ENCODE results near the gene RCAN1. TPM values are rescaled to one million over a fixed set of nuclear protein-coding genes. Genes with fewer than 3 reads are reported as not detected.
A peak's percentile ranks its signal among the peaks of the same experiment; 100 is the strongest.

The RCAN1 gene
- total RNA-seq (ENCODE audit: insufficient read depth, low replicate concordance): 90.5 TPM

GRCh38 chr21:34614628-34615486 is at the start of gene RCAN1:
Gene RCAN1, minus strand, starts transcription at chr21:34615113. Its CDS starts 102 bp downstream, at chr21:34615011.
- peak; percentile 97 for DNase-seq (ENCODE audit: low spot score)

GRCh38 chr21:34661848-34662247 is 46.9 kb upstream of the RCAN1 start:
- DNase-seq (ENCODE audit: low spot score): no peak

GRCh38 chr21:34653522-34653921 is 38.6 kb upstream of the RCAN1 start:
- no peak for DNase-seq (ENCODE audit: low spot score)

- DNase-seq (ENCODE audit: low spot score): no peak
These were observed 36.7 kb upstream of the RCAN1 start for GRCh38 chr21:34651642-34652041.

GRCh38 chr21:34650861-34651431 is 36.0 kb upstream of the RCAN1 start:
- no peak for DNase-seq (ENCODE audit: low spot score)

GRCh38 chr21:34649400-34649799 is 34.5 kb upstream of the RCAN1 start:
- no peak for DNase-seq (ENCODE audit: low spot score)

GRCh38 chr21:34648739-34649297 is 33.9 kb upstream of the RCAN1 start:
- no peak for DNase-seq (ENCODE audit: low spot score)

- DNase-seq (ENCODE audit: low spot score): no peak
These were observed 32.6 kb upstream of the RCAN1 start for GRCh38 chr21:34647555-34647954.

- no peak for DNase-seq (ENCODE audit: low spot score)
These were observed 29.9 kb upstream of the RCAN1 start for GRCh38 chr21:34644825-34645224.

GRCh38 chr21:34642211-34643075 is 27.5 kb upstream of the RCAN1 start:
- DNase-seq (ENCODE audit: low spot score): no peak

GRCh38 chr21:34640858-34641257 is 25.9 kb upstream of the RCAN1 start:
- DNase-seq (ENCODE audit: low spot score): no peak

GRCh38 chr21:34639882-34640788 is 25.2 kb upstream of the RCAN1 start:
- no peak for DNase-seq (ENCODE audit: low spot score)

GRCh38 chr21:34639250-34639649 is 24.3 kb upstream of the RCAN1 start:
- no peak for DNase-seq (ENCODE audit: low spot score)

GRCh38 chr21:34636961-34637360 is 22.0 kb upstream of the RCAN1 start:
- no peak for DNase-seq (ENCODE audit: low spot score)

GRCh38 chr21:34635307-34635706 is 20.4 kb upstream of the RCAN1 start:
- no peak for DNase-seq (ENCODE audit: low spot score)

GRCh38 chr21:34632498-34632897 is 17.6 kb upstream of the RCAN1 start:
- DNase-seq (ENCODE audit: low spot score): no peak

GRCh38 chr21:34630536-34631143 is 15.7 kb upstream of the RCAN1 start:
- DNase-seq (ENCODE audit: low spot score): peak; percentile 66

GRCh38 chr21:34626131-34626530 is 11.2 kb upstream of the RCAN1 start:
- no peak for DNase-seq (ENCODE audit: low spot score)

- no peak for DNase-seq (ENCODE audit: low spot score)
These were observed 10.2 kb upstream of the RCAN1 start for GRCh38 chr21:34625030-34625593.

- DNase-seq (ENCODE audit: low spot score): no peak
These were observed 8.6 kb upstream of the RCAN1 start for GRCh38 chr21:34623516-34623915.

Measured in umbilical cord (tissue), 2 donors.